ENCODE results near the gene KRTAP1-1.

Gene KRTAP1-1

GRCh38 chr17:41012326-41013120, 28.7 kb downstream of the KRTAP1-1 start:
- Histone ChIP-seq H3K36me3 (no peaks in the 10 kb centered on the region), H3K27ac (peak overlapping the region; percentile 68), H3K9me3 (ENCODE audit: severe bottlenecking) (no peaks in the 10 kb centered on the region), H3K4me3 (ENCODE audit: low read depth, low read length) (no peak overlapping the region), H3K27me3 (ENCODE audit: insufficient read depth, low read depth, severe bottlenecking) (no peaks in the 10 kb centered on the region)
- TF ChIP-seq CTCF (IDR thresholded peaks at IDR 0.05; ENCODE audit: low read depth, low read length) = no peak
- DNase-seq = peak; percentile 49

- Histone ChIP-seq H3K27me3 (ENCODE audit: insufficient read depth, low read depth, severe bottlenecking) (no peaks in the 10 kb centered on the region), H3K9me3 (ENCODE audit: severe bottlenecking) (no peaks in the 10 kb centered on the region), H3K36me3 (no peaks in the 10 kb centered on the region), H3K4me3 (ENCODE audit: low read depth, low read length) (no peak overlapping the region), H3K27ac (no peak overlapping the region)
- DNase-seq = no peak
- no peak for TF ChIP-seq CTCF (IDR thresholded peaks at IDR 0.05; ENCODE audit: low read depth, low read length)
Measured at GRCh38 chr17:41010441-41010840, 30.8 kb downstream of the KRTAP1-1 start.

- Histone ChIP-seq H3K36me3 (no peaks in the 10 kb centered on the region), H3K4me3 (ENCODE audit: low read depth, low read length) (no peak overlapping the region), H3K27ac (no peak overlapping the region), H3K27me3 (ENCODE audit: insufficient read depth, low read depth, severe bottlenecking) (no peaks in the 10 kb centered on the region), H3K9me3 (ENCODE audit: severe bottlenecking) (no peaks in the 10 kb centered on the region)
- DNase-seq = no peak
- no peak for TF ChIP-seq CTCF (IDR thresholded peaks at IDR 0.05; ENCODE audit: low read depth, low read length)
Measured at GRCh38 chr17:41009936-41010335, 31.3 kb downstream of the KRTAP1-1 start.

GRCh38 chr17:41009301-41009760, 31.9 kb downstream of the KRTAP1-1 start:
- H3K36me3 ChIP-seq = no peaks in the 10 kb centered on the region
- no peak for TF ChIP-seq CTCF (IDR thresholded peaks at IDR 0.05; ENCODE audit: low read depth, low read length)
- no peaks in the 10 kb centered on the region for H3K9me3 ChIP-seq (ENCODE audit: severe bottlenecking)
- no peak overlapping the region for H3K4me3 ChIP-seq (ENCODE audit: low read depth, low read length)
- DNase-seq = no peak
- no peaks in the 10 kb centered on the region for H3K27me3 ChIP-seq (ENCODE audit: insufficient read depth, low read depth, severe bottlenecking)
- H3K27ac ChIP-seq = peak overlapping the region; percentile 51

- Histone ChIP-seq H3K4me3 (ENCODE audit: low read depth, low read length) (no peak within 1 kb of the TSS), H3K27me3 (ENCODE audit: insufficient read depth, low read depth, severe bottlenecking) (no peaks in the 10 kb centered on the region), H3K36me3 (no peaks in the 10 kb centered on the region), H3K9me3 (ENCODE audit: severe bottlenecking) (no peaks in the 10 kb centered on the region), H3K27ac (peak within 1 kb of the TSS; percentile 51)
- DNase-seq = peak; percentile 91
- TF ChIP-seq CTCF (IDR thresholded peaks at IDR 0.05; ENCODE audit: low read depth, low read length) = peak; percentile 35; the same call in 1 of the 2 replicates
Measured at GRCh38 chr17:41008811-41009210, 32.4 kb downstream of the KRTAP1-1 start, which contains the start of gene KRTAP3-1. TSS of gene KRTAP3-1 (minus strand) at chr17:41009128. CDS start at chr17:41009074, 54 bp downstream.
